Measurements from ENCODE around the gene ATAD2B.

Gene ATAD2B

GRCh38 chr2:23905155-23905554 lies 21.8 kb downstream of the ATAD2B start:
- DNase-seq = no peak

GRCh38 chr2:23904692-23905091 lies 22.2 kb downstream of the ATAD2B start:
- DNase-seq = no peak

- no peak for DNase-seq
Measured at GRCh38 chr2:23904215-23904614, 22.7 kb downstream of the ATAD2B start.

DNA sequence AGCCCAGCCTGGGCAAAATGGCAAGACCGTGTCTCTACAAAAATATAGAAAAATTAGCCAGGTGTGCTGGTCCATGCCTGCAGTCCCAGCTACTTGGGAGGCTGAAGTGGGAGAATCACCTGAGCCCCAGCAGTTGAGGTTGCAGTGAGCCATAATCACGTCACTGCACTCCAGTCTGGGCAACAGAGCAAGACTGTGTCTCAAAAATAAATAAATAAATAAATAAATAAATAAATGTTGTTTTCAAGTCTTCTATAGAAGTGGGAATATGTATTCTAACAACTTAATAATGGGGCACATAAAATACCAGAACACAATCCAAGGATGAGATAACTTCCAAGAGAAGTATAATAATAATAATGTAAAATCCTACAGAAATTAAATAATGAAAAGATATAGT lies 23.9 kb downstream of the ATAD2B start:
- DNase-seq = no peak

GRCh38 chr2:23901966-23902846 lies 24.7 kb downstream of the ATAD2B start:
- no peak for DNase-seq

GRCh38 chr2:23900541-23901322 lies 26.2 kb downstream of the ATAD2B start:
- DNase-seq = no peak

DNA sequence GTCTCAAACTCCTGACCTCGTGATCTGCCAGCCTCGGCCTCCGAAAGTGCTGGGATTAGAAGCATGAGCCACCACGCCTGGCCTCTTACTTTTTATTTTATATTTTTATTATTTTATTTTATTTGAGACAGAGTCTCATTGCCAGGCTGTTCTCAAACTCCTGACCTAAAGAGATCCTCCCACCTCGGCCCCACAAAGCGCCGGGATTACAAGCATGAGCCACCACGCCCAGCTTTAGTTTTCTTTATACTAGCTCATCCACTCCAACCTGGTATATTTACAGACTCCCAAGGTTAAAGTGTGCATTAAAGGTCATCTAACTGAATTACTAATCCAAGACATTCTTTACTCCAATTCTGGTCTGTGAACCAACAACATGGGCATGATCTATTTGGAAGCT lies 26.8 kb downstream of the ATAD2B start:
- DNase-seq = no peak

- no peak for DNase-seq
Measured at GRCh38 chr2:23871206-23871605, 55.7 kb downstream of the ATAD2B start.

DNA sequence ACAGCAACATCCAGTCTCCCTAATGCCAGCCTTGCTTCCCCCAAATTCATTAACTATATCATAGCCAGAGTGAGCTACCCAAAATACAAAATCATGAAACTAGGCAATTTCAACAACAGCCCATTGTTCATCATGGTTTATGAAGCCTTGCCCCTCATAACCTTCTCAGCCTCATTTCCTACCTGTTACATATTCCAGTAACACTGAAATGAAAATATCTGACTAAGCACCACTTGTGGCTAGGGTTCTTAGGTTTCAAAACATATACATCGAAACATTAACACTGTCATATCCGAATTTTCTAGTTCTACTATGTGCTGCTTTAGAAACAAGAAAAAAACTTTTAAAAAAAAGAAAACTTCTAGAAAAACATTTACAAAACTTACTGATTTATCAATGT lies 59.5 kb downstream of the ATAD2B start:
- no peak for DNase-seq

DNA sequence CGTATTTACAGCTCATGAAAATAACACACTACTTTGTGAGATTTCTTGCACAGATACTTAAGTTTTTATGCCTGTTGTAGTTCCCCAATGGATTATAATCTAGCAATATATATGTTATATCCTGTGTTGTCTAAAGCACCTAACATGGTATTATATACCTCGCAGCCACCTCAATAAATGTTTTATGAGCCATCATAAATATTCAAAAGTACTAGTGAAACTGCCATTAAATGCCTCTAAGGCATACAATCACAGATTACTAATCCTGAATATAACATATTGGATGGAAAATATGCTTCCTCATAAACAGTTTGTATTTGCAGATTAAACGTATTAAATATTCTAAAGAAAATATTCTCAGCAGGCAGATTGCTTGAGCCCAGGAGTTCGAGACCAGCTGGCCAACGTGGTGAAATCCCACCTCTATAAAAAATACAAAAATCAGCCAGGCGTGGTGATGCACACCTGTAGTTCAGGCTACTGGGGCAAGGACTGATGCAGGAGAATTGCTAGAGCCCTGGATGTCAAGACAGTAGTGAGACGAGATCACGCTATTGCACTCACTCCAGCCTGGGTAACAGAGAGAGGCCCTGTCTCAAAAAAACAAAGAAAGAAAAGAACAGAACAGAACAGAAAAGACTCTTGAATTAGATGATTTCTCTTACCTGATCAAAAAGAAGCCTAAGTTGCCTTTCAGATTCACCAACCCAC lies 64.1 kb downstream of the ATAD2B start:
- no peak for DNase-seq

DNA sequence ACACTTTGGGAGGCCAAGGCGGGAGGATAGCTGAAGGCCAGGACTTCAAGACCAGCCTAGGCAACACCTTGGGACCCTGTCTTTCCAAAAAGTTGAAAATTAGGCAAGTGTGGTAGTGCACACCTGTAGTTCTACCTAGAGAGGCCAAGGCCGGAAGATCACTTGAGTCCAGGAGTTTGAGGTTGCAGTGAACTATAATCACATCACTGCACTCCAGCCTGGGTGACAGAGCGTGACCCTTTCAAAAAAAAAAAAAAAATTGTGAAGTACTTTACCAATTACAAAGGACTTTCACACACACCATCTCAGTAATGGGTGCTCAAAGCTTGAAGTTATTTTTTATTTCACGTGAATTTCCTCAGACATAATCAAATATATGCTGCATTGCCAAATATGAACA lies 65.0 kb downstream of the ATAD2B start:
- DNase-seq = no peak

DNA sequence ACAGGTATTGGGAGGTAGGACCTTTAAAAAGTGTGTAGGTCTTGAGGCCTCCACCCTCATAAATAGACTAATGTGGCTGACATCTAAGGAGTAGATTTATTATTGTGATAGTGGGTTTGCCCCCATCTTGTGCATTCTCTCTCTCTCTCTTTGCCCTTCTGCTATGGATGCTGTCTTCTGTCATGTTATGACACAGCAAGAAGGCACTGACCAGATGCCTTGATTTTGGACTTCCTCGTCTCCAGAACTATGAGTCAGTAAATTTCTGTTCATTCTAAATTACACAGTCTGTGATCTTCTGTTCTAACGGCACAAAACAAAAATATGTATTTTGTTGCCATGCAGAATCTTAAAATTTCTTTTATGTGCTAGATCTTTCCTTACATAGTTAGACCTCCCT lies 66.9 kb downstream of the ATAD2B start:
- DNase-seq = no peak

DNA sequence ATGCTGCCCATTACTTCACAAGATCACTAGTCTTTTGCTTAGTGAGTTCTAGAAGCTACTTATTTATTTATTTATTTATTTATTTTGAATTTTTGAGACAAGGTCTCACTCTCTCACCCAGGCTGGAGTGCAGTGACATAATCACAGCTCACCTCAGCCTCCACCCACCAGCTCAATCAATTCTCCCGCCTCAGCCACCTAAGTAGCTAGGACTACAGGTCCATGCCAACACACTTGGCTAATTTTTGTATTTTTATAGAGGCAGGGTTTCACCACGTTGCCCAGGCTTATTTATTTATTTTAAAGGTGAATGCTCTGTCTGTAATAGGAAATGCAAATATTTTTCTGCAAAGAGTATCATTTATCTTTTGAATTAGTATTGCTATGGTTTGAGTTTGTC lies 67.7 kb downstream of the ATAD2B start:
- no peak for DNase-seq

GRCh38 chr2:23850564-23851256 lies 76.2 kb downstream of the ATAD2B start:
- no peak for DNase-seq

- no peak for DNase-seq
Measured at GRCh38 chr2:23844905-23845304, 82.0 kb downstream of the ATAD2B start.

GRCh38 chr2:23843051-23843976 lies 83.6 kb downstream of the ATAD2B start:
- no peak for DNase-seq

- no peak for DNase-seq
Measured at GRCh38 chr2:23839919-23840578, 86.9 kb downstream of the ATAD2B start.

DNA sequence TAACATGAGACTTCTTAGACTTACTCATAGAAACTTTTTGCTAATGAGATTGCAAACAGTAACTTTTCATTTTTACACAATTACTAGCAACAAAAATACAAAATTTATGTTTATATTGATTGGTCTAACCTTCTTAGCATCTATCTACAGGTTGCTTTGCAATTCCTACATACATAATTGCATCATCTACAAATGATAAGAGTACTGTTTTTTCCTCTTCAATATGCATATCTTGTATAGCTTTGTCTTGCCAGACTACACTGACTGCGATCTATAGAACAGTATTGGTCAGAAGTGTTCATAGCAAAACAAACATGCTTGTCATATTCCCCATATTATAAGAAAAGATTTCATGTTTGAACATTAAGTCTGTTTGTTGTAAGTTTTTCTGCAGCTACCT lies 87.9 kb downstream of the ATAD2B start:
- DNase-seq = no peak

- DNase-seq = no peak
Measured at GRCh38 chr2:23838581-23838980, 88.3 kb downstream of the ATAD2B start.

DNA sequence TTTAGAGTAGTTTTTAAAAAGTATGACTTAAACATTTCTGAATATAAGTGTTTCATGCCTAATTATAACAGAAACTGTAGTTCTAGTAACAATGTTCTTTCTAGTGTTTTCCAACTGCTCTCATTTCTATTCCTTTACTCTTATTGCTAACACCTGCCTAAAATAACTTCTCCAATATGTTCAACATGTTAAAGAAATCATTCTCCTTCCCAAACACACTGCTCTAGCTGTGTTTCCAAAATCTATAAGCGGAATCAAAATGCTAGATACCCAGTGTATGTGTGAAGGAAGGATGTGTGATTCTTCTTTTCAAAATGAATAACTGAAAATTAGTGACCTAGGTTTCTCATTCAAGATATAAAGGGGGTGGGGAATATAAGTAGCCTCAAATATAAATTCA lies 89.1 kb downstream of the ATAD2B start:
- no peak for DNase-seq

DNA sequence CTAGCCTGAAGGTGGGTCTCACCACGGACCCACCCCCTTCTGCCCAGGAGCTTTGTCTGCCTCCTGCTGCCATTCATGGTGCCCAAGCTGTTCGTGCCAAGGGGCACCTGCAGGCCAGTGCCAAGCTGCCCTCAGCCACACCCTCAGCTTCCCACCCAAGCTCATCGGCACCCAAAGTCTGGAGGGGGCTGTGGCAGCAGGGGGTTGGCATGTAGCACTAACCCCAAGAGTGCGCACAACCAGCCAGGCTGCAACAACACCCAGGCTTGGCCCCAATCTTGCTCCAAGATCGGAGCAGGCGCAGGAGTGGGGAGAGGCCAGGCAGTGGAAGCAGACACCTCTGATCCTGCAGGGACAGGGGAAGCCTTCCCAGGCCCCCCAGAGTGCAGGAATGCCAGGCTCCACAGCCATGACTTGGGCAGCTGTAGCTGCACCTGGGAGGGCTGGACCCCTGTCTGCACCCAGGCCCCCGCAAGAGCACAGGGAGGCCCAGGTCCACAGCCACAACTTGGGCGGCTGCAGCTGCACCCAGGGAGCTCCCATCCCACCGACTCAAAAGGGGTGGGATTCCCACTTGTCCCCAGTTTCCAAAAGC lies 89.9 kb downstream of the ATAD2B start:
- no peak for DNase-seq

Data from NCI-H446 treated with DMSO at 0.1 percent for 48 hours (cell line).